ENCODE measurements around the gene TSR2.

Gene TSR2

DNA sequence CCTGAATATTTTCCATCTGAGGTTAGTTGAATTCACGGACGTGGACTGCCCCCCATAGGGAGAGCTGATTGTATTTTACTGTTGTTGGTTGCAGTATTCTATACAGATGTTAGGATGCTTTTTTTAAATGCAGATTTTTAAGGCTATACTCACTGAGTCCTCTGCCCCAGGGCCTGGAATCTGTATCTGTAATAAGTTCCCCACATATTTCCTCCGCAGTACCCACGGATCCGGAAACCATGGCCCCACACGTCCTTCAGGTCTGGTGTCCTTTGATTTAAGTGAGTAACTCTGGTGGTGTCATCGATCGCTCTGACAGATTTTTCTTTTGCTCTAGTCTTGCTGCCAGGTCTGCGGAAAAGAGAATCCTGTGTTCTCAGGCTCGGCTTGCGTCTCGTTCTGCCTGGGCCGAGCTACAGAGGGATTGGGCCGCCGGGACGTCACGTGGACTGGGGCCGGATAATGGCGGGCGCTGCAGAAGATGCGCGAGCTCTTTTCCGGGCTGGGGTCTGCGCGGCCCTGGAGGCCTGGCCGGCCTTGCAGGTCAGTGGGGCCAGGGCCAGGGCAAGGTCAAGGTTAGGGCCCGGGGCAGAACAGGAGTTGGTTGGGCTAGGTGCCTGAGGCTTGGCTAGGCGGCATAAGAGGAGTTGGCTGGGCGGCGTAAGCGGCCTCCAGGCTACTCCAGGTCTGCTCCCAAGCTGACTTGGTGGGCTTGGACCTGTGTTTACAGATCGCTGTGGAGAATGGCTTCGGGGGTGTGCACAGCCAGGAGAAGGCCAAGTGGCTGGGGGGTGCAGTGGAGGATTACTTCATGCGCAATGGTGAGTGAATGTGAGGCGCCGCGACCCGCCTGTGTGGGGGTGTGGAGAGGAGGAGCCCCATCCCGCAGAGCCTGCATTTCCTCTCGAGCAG, at the start of gene TSR2:
TSS of gene TSR2 (plus strand) at position 445 of the 912 bp plus-strand sequence. CDS start at position 463, 18 bp downstream.
- peak; percentile 90 for DNase-seq

DNA sequence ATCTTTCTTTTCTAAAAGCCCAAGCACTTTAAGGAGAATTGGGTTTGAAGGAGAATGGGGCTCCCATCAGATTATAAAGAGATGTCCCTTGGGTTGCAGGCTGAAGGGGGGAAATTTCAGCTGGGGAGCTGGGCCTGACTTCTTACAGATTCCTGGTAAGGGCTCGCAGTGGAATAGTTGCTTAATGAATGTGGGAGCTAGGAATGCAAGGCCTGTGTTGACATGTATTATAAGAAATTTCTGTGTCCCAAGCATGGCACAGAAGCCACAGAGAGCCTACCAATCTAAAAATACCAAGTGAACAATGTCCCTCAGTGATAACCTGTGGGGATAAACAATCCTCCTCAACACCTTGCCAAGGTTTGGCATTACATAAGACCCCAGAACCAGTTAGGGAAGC, 43.1 kb upstream of the TSR2 start:
- no peak for DNase-seq

DNA sequence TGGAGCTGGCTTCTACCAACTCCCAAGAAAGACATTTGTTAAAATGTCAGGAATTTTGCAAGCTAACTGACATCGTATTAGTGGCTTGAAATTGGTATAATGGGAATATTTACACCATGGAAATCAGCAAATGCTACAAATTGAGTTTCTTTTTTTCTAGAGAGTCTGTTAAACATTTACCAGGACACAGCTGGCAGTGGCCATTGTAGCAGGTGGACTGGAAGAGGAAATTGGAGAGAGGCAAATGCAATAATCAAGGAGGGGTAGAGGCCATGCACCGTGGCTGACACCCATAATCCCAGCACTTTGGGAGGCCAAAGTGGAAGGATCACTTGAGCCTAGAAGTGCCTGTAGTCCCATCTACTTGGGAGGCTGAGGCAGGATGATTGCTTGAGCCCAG, 32.9 kb upstream of the TSR2 start:
- no peak for DNase-seq

DNA sequence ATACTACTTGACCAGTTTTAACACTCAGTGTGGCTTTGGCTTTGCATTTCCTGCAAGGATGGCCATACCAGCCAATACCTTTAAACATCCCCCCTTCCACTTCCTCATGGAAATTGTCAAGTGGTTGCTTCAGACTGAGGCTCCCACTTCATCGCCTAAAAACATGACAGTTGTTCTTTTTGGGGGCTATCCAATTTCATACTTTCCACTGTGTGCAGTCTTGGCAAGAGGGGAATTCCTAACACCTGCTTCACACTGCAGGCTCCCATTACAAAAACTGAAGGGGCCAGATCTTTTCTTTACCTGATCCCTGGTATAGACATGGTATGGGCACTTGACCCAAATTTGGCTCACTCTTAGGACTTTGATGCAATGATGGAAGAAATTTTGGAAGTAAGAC, 28.5 kb upstream of the TSR2 start:
- no peak for DNase-seq

GRCh38 chrX:54413753-54414152, 26.5 kb upstream of the TSR2 start:
- DNase-seq = peak; percentile 17

DNA sequence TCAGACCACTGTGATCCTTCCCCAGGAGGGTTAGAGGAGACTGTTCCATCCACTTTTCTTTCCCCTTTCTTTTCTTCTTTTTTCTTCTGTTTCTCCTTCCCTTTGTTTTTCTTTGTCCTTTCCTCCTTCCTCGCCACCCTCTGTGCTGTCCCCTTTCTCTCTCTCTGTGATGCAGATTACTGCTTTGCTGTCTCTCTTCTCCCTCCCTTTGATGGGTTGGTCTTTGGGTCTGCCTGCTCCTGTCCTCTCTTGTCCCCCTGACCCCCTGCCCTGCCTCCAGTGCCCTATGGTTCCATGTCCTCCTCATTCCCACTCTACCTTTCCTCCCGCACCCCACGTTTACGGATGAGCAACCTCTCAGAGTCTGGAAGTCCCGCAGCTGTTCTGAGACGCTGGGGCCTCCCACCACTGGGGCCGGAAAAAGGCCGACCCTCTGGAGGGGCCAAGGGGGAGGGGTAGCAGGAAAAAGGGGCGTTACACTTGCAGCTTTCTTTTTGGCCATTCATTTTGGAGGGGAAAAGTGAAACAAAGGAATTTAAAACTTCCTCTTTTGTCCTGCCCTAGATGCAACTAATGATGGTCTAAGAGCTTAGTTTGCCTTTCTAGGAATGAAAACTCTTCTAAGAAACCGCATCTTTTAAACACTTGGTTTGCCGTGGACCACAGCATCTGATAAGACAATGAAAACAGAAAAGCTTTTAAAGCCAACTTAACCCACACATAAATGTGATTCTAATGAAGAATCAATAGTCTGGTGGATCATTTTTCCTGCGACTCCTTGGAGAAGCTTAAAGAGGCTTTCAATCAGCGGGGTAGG, 24.5 kb upstream of the TSR2 start:
- DNase-seq = peak; percentile 43

DNA sequence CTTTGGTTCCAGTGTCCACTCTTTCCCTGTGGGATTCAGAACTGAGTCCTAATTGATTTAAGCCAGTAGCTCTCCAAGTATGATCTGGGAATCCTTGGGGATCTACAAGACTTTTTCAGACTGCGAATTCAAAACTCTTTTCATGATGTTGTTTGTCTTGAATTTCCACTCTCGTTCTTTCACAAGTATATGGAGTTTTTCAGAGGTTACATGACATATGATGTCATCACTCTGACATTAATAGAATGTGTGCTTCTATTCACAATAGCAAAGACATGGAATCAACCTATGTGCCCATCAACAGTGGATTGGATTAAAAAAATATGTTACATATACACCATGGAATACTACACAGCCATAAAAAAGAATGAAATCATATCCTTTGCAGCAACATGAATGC, 23.2 kb upstream of the TSR2 start:
- no peak for DNase-seq

GRCh38 chrX:54419559-54420302, 20.5 kb upstream of the TSR2 start:
- DNase-seq = no peak

DNA sequence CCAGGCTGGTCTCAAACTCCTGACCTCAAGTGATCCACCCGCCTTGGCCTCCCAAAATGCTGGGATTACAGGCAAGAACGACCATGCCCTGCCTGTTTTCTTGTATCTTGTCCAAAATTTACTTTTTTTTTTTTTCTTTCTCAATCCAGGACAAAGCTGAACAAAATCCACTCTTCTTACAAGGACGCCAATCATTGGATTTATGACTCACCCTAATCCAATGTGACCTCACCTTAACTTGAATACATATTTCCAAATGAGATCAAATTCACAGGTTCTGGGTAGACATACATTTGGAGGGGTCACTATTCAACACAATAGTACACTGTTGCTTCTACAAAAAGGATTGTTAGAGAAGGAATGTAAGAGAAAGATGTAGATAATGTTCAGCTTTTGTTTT, 18.0 kb upstream of the TSR2 start:
- no peak for DNase-seq

DNA sequence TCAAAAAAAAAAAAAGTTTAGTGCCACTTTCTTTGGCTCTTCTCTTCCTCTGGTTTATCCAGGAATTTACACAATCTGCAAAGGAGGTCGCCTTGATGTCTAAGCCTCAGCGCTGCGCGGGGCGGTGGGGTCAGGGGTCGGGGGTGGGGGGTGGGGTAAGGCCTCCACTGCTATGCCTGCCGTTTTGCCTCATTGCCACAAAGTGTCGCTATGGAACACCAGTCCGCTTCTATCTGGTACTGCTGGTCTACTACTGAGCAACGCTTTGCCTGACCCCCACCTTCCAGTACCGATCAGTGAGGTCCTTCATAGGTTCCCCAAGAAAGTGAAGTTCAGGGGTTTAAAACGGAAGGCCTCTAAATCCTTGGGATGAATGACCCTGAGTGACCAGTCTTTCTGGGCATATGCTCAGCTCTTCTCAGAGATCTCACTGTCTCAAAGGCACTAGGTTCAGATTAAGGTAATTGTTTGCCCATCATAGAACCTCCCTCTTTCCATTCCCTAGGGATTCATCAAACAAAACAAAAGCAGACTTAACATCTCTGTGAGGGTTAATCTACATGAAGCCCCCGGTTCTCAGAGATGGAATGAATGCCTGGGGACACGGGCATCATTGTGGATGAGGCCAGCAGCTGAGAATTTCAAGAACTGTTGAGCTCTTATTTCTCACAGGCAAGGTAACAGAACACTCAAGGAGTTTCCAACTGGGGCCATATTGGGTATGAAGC, 16.9 kb upstream of the TSR2 start:
- DNase-seq = no peak

GRCh38 chrX:54427837-54428424, 12.3 kb upstream of the TSR2 start:
- no peak for DNase-seq

- DNase-seq = no peak
These were observed 9.7 kb upstream of the TSR2 start for GRCh38 chrX:54430519-54430918.

DNA sequence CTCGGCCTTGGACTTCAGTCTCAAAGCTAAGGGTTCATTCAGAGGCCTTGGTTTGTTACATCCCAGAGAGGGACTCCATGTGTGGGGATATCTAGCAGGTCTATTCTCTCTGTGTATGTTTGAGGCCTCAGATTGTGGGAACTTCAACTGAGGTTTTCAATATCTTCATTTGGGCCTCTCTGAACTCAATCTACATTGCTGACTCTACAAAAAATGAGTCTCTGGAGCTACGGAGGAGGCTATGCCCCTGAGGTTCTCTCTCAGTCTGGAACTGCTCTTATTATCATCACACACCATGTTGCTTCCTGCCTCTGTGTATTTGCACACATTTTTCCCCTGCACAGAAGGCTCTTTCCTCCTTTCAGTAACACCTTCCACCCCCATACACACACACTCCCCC, 5.1 kb upstream of the TSR2 start:
- DNase-seq = no peak

DNA sequence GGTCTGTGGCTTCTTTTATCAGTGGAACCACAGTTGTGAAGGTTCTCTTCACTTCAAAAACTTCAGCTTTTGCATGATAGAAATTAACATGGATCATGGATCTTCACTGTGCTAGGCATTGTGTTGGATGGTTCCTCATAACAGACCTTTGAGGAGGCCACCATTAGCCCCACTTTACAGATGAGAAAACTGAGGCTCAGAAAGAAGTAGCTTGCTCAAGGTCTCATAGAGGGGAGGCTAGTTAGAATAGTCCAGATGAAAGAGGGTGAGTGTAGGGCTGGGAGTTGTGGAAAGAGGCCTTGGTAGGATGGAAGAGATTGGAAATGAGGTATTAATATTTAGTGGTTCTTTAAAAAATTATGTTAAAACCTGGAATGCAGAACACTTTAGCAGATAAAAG, 2.6 kb downstream of the TSR2 start:
- no peak for DNase-seq

DNA sequence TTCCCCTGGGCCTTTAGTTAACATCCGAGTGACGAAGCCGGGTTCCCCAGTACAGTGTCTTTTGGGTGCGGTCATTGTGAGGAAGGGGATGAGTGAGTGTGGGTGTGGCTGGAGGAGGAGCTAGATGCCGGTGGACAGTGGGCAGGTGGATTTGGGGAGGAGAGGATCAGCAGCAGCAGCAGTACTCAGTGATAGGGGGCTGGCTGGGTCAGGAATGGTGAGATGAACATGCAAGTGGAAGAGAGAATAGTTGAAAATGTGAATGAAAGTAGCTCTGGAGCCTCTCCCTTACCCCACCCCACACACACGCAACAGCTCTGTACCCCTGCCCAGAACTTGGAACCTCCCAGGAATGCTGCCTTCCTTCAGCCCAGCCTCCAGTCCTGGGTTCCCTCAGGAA, 4.5 kb downstream of the TSR2 start:
- DNase-seq = no peak

DNA sequence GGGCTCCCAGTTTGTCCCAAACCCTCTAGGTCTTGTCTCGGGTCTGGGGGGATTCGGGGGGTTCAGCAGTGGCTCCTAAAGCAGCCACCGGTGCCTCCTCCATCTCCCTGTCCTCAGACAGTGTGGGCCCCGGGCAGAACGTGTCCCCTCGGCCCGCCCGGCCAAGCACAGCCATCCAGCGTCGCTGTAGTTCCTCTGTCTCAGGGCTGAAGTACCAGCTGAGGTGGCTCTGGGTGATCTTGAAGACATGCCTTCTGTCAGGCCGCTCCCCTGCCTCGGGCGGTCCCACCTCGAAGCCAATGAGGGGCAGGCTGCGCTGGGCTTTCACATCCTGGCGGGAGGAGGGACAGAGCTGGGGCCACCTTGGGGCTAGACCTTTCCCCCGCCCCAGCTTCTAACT, 5.9 kb downstream of the TSR2 start:
- DNase-seq = no peak

GRCh38 chrX:54447461-54447860, 7.3 kb downstream of the TSR2 start:
- no peak for DNase-seq

DNA sequence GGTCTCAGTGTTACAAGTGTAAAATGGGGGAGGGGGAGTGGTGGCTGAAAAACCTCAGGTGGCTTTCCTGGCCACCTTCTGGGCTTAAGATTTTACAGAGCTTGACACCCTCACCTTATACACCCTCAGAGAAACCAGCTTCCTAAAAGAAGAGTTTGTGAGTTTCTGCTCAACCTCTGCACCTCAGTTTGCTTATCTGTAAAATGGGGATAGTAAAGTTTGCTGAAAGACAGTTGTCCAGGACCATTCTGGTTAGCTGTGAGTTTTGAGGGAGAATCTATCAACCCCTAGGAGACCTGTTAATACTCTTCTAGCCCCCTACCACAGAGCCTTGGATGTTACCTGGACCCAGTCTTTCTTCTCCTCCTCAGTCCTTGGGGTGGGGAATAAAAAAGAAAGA, 9.7 kb downstream of the TSR2 start:
- no peak for DNase-seq

GRCh38 chrX:54452920-54453319, 12.7 kb downstream of the TSR2 start:
- DNase-seq = no peak

- no peak for DNase-seq
These were observed 30.0 kb downstream of the TSR2 start for GRCh38 chrX:54470054-54470760.
